Neuronal stem cell (in vitro differentiated cells): ENCODE results near the gene PRDM5.
A peak's percentile ranks its signal among the peaks of the same experiment; 100 is the strongest.

Experiments used
- DNase-seq: peaks from one replicate; pipeline ENCODE4 v3.0.0-alpha.2; 2013; ENCODE audit warnings: low spot score
- H2AFZ ChIP-seq: one replicate; pipeline ENCODE4 v1.6.1; 2013; ENCODE audit warnings: mild to moderate bottlenecking, low read length, inconsistent platforms
- H2AK5ac ChIP-seq: 2 replicates; pipeline ENCODE4 v1.6.1; 2013; ENCODE audit warnings: low read depth, mild to moderate bottlenecking, inconsistent platforms, low read length, moderate library complexity, mixed read lengths
- H2BK120ac ChIP-seq: 2 replicates; pipeline ENCODE4 v1.6.1; 2013; ENCODE audit warnings: low read depth, mild to moderate bottlenecking, inconsistent platforms, low read length, moderate library complexity, mixed read lengths
- H2BK12ac ChIP-seq: one replicate; pipeline ENCODE4 v1.6.1; 2013; ENCODE audit warnings: low read length, inconsistent platforms
- H2BK15ac ChIP-seq: 2 replicates; pipeline ENCODE4 v1.6.1; 2013; ENCODE audit warnings: mild to moderate bottlenecking, low read length, inconsistent platforms, mixed read lengths
- H2BK5ac ChIP-seq: one replicate; pipeline ENCODE4 v1.6.1; 2013; ENCODE audit warnings: inconsistent platforms, mild to moderate bottlenecking, low read length, moderate library complexity
- H3K14ac ChIP-seq: one replicate; pipeline ENCODE4 v1.6.1; 2013; ENCODE audit warnings: low read length, inconsistent platforms
- H3K18ac ChIP-seq: 2 replicates; pipeline ENCODE4 v1.6.1; 2013; ENCODE audit warnings: low read length, inconsistent platforms
- H3K23ac ChIP-seq: 2 replicates; pipeline ENCODE4 v1.6.1; 2013; ENCODE audit warnings: low read depth, mild to moderate bottlenecking, mixed read lengths, low read length, inconsistent platforms; ENCODE audit not compliant: poor library complexity
- H3K27ac ChIP-seq: replicated peaks from 3 replicates; pipeline ENCODE4 v1.5.1; 2013; ENCODE audit warnings: low read length, inconsistent platforms
- H3K27me3 ChIP-seq, 3 experiments: 2 replicates each; pipeline ENCODE4 v1.6.1; 2013; ENCODE audit warnings: low read length in 3 of 3, mild to moderate bottlenecking in 2 of 3, inconsistent platforms in 1 of 3, low read depth in 1 of 3, mixed read lengths in 1 of 3, moderate library complexity in 1 of 3; ENCODE audit not compliant: control insufficient read depth in 3 of 3, insufficient read depth in 3 of 3
- H3K36me3 ChIP-seq, 2 donors: replicated peaks in 1 of 2; 2 replicates each; pipeline ENCODE4 v1.6.1; 2013; ENCODE audit warnings: low read length in 2 of 2; ENCODE audit not compliant: control insufficient read depth in 2 of 2, insufficient read depth in 2 of 2
- H3K4ac ChIP-seq: 2 replicates; pipeline ENCODE4 v1.6.1; 2013; ENCODE audit warnings: inconsistent platforms, mild to moderate bottlenecking, low read length, moderate library complexity
- H3K4me1 ChIP-seq, 2 donors: 1 replicate in 1 of 2; 2 replicates in 1 of 2; pipeline ENCODE4 v1.6.1; 2013; ENCODE audit warnings: low read length in 2 of 2, low read depth in 1 of 2; ENCODE audit not compliant: control insufficient read depth in 2 of 2, insufficient read depth in 1 of 2
- H3K4me2 ChIP-seq: one replicate; pipeline ENCODE4 v1.6.1; 2013; ENCODE audit warnings: mild to moderate bottlenecking, low read length, inconsistent platforms; ENCODE audit not compliant: insufficient read depth, poor library complexity, severe bottlenecking
- H3K4me3 ChIP-seq, 2 donors: 2 replicates each; pipeline ENCODE4 v1.5.1; 2013; ENCODE audit warnings: low read length in 2 of 2, mild to moderate bottlenecking in 2 of 2, inconsistent platforms in 1 of 2, moderate library complexity in 1 of 2
- H3K79me1 ChIP-seq: one replicate; pipeline ENCODE4 v1.6.1; 2013; ENCODE audit warnings: low read depth, mild to moderate bottlenecking, inconsistent platforms, low read length, moderate library complexity
- H3K9ac ChIP-seq: one replicate; pipeline ENCODE4 v1.6.1; 2013; ENCODE audit warnings: mild to moderate bottlenecking, low read depth, low read length, inconsistent platforms; ENCODE audit not compliant: poor library complexity
- H3K9me3 ChIP-seq, 2 donors: replicated peaks in 1 of 2; 2 replicates each; pipeline versions ENCODE3 to v1.6.1; 2013; ENCODE audit warnings: low read length in 2 of 2, mild to moderate bottlenecking in 2 of 2, inconsistent platforms in 1 of 2, low read depth in 1 of 2, mixed read lengths in 1 of 2, moderate library complexity in 1 of 2; ENCODE audit not compliant: control insufficient read depth in 2 of 2, insufficient read depth in 1 of 2
- H4K8ac ChIP-seq: one replicate; pipeline ENCODE4 v1.6.1; 2013; ENCODE audit warnings: low read depth, mild to moderate bottlenecking, inconsistent platforms, low read length, moderate library complexity
- H4K91ac ChIP-seq: one replicate; pipeline ENCODE4 v1.6.1; 2013; ENCODE audit warnings: low read length, low read depth, mild to moderate bottlenecking, inconsistent platforms; ENCODE audit not compliant: poor library complexity
- WGBS, 2 donors: extraction: QIAGEN DNeasy Blood & Tissue Kit; methylation state at CpG; one replicate each; pipeline ENCODE4 v1.1.7; 2013; ENCODE audit warnings: missing lambda C conversion rate in 2 of 2, mixed read lengths in 1 of 2; ENCODE audit not compliant: insufficient read length in 2 of 2, insufficient replicate concordance in 1 of 2; ENCODE audit errors: extremely low coverage in 2 of 2; 5-methylcytosine and 5-hydroxymethylcytosine counted together

PRDM5 gene

GRCh38 chr4:120841580-120841979 is 80.9 kb downstream of the PRDM5 start:
- no peak overlapping the region for H3K14ac ChIP-seq
- H3K9me3 ChIP-seq: no peaks in the 10 kb centered on the region
- H2BK5ac ChIP-seq: no peak overlapping the region
- peaks cover 2 to 7% of the 10 kb centered on the region in 2 donors for H3K36me3 ChIP-seq
- H3K4me2 ChIP-seq: no peak overlapping the region
- H2AFZ ChIP-seq: no peak overlapping the region
- WGBS, 2 donors: no CpG with 5 or more reads among the region's 3 CpGs
- H2BK120ac ChIP-seq: no peak overlapping the region
- H2BK12ac ChIP-seq: no peak overlapping the region
- H4K91ac ChIP-seq: no peak overlapping the region
- no peak overlapping the region for H3K9ac ChIP-seq
- no peak overlapping the region for H3K18ac ChIP-seq
- DNase-seq: no peak
- H2BK15ac ChIP-seq: no peak overlapping the region
- H4K8ac ChIP-seq: no peak overlapping the region
- H3K4me1 ChIP-seq: peaks cover 0 to 5% of the 10 kb centered on the region in 2 donors
- no peak overlapping the region for H3K4ac ChIP-seq
- H3K27me3 ChIP-seq: no peaks in the 10 kb centered on the region
- no peaks in the 10 kb centered on the region for H3K79me1 ChIP-seq
- H2AK5ac ChIP-seq: no peak overlapping the region
- H3K27ac ChIP-seq: no peak overlapping the region
- no peak overlapping the region for H3K4me3 ChIP-seq
- no peak overlapping the region for H3K23ac ChIP-seq

- Histone ChIP-seq H3K9ac (no peak overlapping the region), H3K79me1 (no peaks in the 10 kb centered on the region), H4K8ac (no peak overlapping the region), H3K23ac (peak overlapping the region; percentile 34), H2BK15ac (no peak overlapping the region), H4K91ac (no peak overlapping the region), H3K9me3 (no peaks in the 10 kb centered on the region), H2BK5ac (peak overlapping the region; percentile 43), H3K27ac (no peak overlapping the region), H3K4me2 (no peak overlapping the region), H2BK12ac (no peak overlapping the region), H3K14ac (peak overlapping the region; percentile 56), H2AFZ (no peak overlapping the region), H2BK120ac (peak overlapping the region; percentile 47), H3K4me3 (no peak overlapping the region), H2AK5ac (peak overlapping the region; percentile 4), H3K4ac (no peak overlapping the region), H3K27me3 (no peaks in the 10 kb centered on the region), H3K18ac (peak overlapping the region; percentile 67), H3K4me1 (peaks cover 0 to 5% of the 10 kb centered on the region in 2 donors), H3K36me3 (peaks cover 2 to 7% of the 10 kb centered on the region in 2 donors)
- no peak for DNase-seq
- no CpG with 5 or more reads among the region's 18 CpGs for WGBS, 2 donors
Measured at GRCh38 chr4:120839974-120840751, 82.4 kb downstream of the PRDM5 start.

- Histone ChIP-seq H3K4ac (no peak overlapping the region), H2BK120ac (peak overlapping the region; percentile 47), H3K18ac (peak overlapping the region; percentile 67), H3K36me3 (peaks cover 2 to 7% of the 10 kb centered on the region in 2 donors), H2AK5ac (no peak overlapping the region), H4K91ac (no peak overlapping the region), H3K27ac (no peak overlapping the region), H2BK12ac (no peak overlapping the region), H3K4me3 (no peak overlapping the region), H2AFZ (no peak overlapping the region), H3K79me1 (no peaks in the 10 kb centered on the region), H3K4me1 (peaks cover 0 to 3% of the 10 kb centered on the region in 2 donors), H3K23ac (no peak overlapping the region), H4K8ac (no peak overlapping the region), H3K14ac (peak overlapping the region; percentile 41), H2BK15ac (no peak overlapping the region), H3K4me2 (no peak overlapping the region), H3K9ac (no peak overlapping the region), H2BK5ac (peak overlapping the region; percentile 43), H3K27me3 (no peaks in the 10 kb centered on the region), H3K9me3 (peaks cover 0 to 3% of the 10 kb centered on the region in 2 donors)
- DNase-seq: no peak
- no CpG with 5 or more reads among the region's 8 CpGs for WGBS, 2 donors
Measured at GRCh38 chr4:120839334-120839973, 83.1 kb downstream of the PRDM5 start.

GRCh38 chr4:120838784-120839183 is 83.7 kb downstream of the PRDM5 start:
- no peak overlapping the region for H3K27ac ChIP-seq
- H2AK5ac ChIP-seq: no peak overlapping the region
- H4K91ac ChIP-seq: no peak overlapping the region
- no peak overlapping the region for H2BK12ac ChIP-seq
- peaks cover 0 to 2% of the 10 kb centered on the region in 2 donors for H3K4me1 ChIP-seq
- H2BK120ac ChIP-seq: no peak overlapping the region
- no peak overlapping the region for H3K23ac ChIP-seq
- H3K18ac ChIP-seq: no peak overlapping the region
- H3K14ac ChIP-seq: no peak overlapping the region
- no CpG with 5 or more reads among the region's 5 CpGs for WGBS, 2 donors
- no peak overlapping the region for H3K4ac ChIP-seq
- H2BK5ac ChIP-seq: no peak overlapping the region
- no peak for DNase-seq
- H2AFZ ChIP-seq: no peak overlapping the region
- H4K8ac ChIP-seq: no peak overlapping the region
- H3K36me3 ChIP-seq: peaks cover 2 to 7% of the 10 kb centered on the region in 2 donors
- no peak overlapping the region for H3K4me2 ChIP-seq
- no peak overlapping the region for H3K4me3 ChIP-seq
- no peaks in the 10 kb centered on the region for H3K79me1 ChIP-seq
- peaks cover 0 to 10% of the 10 kb centered on the region in 2 donors for H3K9me3 ChIP-seq
- no peak overlapping the region for H2BK15ac ChIP-seq
- no peaks in the 10 kb centered on the region for H3K27me3 ChIP-seq
- no peak overlapping the region for H3K9ac ChIP-seq
